Calu3 (cell line): Measurements from ENCODE around the gene ADAD2. TPM values are rescaled to one million over a fixed set of nuclear protein-coding genes. Genes with fewer than 3 reads are reported as not detected.
"Not testable (repeated sequence)": the region's sequence is repeated elsewhere in the genome, so short reads cannot be mapped to it uniquely, and the experiment has no call there.

Experiments
- BruUV-seq: library from RNA; stranded (reverse); fragments of 400-500 nt; replicated peaks from 2 replicates; lab custom pipeline; 2021; lab: Mats Ljungman, UMichigan
- CTCF ChIA-PET: fragments of 300-600 bp; sonication (Branson Sonifier 250); formaldehyde crosslinking; loops from one replicate; lab custom pipeline; 2022; ENCODE audit warnings: antibody characterized with exemption; lab: Charles Lee
- DNase-seq: peaks from one replicate; pipeline ENCODE4 v3.0.0; 2022
- H3K27ac Mint-ChIP-seq: one replicate; pipeline ENCODE4 v1.8.0; 2022; ENCODE audit warnings: mixed read lengths; ENCODE audit not compliant: unreplicated experiment
- H3K27me3 Mint-ChIP-seq: one replicate; pipeline ENCODE4 v1.8.0; 2022; ENCODE audit warnings: mixed read lengths; ENCODE audit not compliant: unreplicated experiment
- H3K36me3 Mint-ChIP-seq: one replicate; pipeline ENCODE4 v1.8.0; 2022; ENCODE audit warnings: mild to moderate bottlenecking, moderate library complexity, mixed read lengths; ENCODE audit not compliant: insufficient read depth, unreplicated experiment
- H3K4me1 Mint-ChIP-seq: one replicate; pipeline ENCODE4 v1.8.0; 2022; ENCODE audit warnings: mild to moderate bottlenecking, low read depth, mixed read lengths; ENCODE audit not compliant: unreplicated experiment
- H3K4me3 Mint-ChIP-seq: one replicate; pipeline ENCODE4 v1.8.0; 2022; ENCODE audit warnings: mild to moderate bottlenecking, low read depth, moderate library complexity, mixed read lengths; ENCODE audit not compliant: unreplicated experiment
- H3K9me3 Mint-ChIP-seq: one replicate; pipeline ENCODE4 v1.8.0; 2022; ENCODE audit warnings: low read depth, mixed read lengths; ENCODE audit not compliant: unreplicated experiment
- CTCF ChIP-seq: fragments of 200-600 bp; IDR thresholded peaks from one replicate; pipeline ENCODE4 v1.8.0; 2022; ENCODE audit warnings: antibody characterized with exemption; ENCODE audit not compliant: unreplicated experiment
- intact Hi-C: fragments of 100-400 bp; cut with micrococcal nuclease; formaldehyde crosslinking; loops from one replicate; pipeline ENCODE4 v1.10.0; 2022; ENCODE audit not compliant: unreplicated experiment
- total RNA-seq: library from RNA; stranded (reverse); gene quantifications from 2 replicates; pipeline ENCODE4 v1.2.3, GENCODE V29; 2022

Gene ADAD2
- total RNA-seq, 1 experiment from 2014 or later = not detected

DNA sequence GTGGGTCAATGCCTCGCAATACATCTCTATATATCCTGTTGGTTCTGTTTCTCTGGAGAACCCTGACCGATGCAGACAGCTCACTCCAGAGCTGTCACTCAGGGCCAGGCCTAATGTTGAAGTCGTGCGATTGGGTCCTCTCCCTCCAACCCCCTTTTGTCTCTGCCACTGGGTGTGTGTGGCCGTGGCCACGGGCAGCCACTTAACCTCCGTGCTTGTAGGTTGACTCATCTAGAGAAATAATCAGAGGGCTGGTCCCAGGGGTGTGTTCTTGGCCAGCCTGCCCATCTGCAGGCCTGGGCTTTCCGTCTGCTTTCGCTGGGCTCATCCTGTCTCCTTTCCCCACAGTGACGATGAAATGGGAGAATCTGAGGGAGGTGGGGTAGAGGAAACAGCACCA, 7.4 kb downstream of the ADAD2 start:
- no peaks in the 10 kb centered on the region for H3K9me3 Mint-ChIP-seq
- CTCF ChIA-PET = interaction anchor here (0.7 kb wide), 1 partner anchor 12 kb away, joined by 3 read pairs; the partner anchor contains the start of gene TAF1C
- H3K27ac Mint-ChIP-seq = no peak overlapping the region
- no peaks in the 10 kb centered on the region for H3K4me1 Mint-ChIP-seq
- no peak overlapping the region for H3K4me3 Mint-ChIP-seq
- H3K27me3 Mint-ChIP-seq = peaks cover 70% of the 10 kb centered on the region
- intact Hi-C loops = no loop called here
- H3K36me3 Mint-ChIP-seq = no peaks in the 10 kb centered on the region
- no peak for TF ChIP-seq CTCF
- no TSS peak for BruUV-seq
- no peak for DNase-seq

- Mint-ChIP-seq H3K9me3 (no peaks in the 10 kb centered on the region), H3K27ac (no peak overlapping the region), H3K27me3 (peaks cover 70% of the 10 kb centered on the region), H3K36me3 (no peaks in the 10 kb centered on the region), H3K4me1 (no peaks in the 10 kb centered on the region), H3K4me3 (no peak overlapping the region)
- intact Hi-C loops = no loop called here
- TF ChIP-seq CTCF = no peak
- CTCF ChIA-PET = interaction anchor here (1.0 kb wide), 1 partner anchor 9 kb away, joined by 4 read pairs; no protein-coding TSS in a partner anchor
- DNase-seq = no peak
- no TSS peak for BruUV-seq
Observed at GRCh38 chr16:84199097-84199496, 8.1 kb downstream of the ADAD2 start.

- intact Hi-C loops = no loop called here
- no peaks in the 10 kb centered on the region for H3K36me3 Mint-ChIP-seq
- CTCF ChIA-PET = interaction anchor here (1.0 kb wide), 1 partner anchor 8 kb away, joined by 4 read pairs; no protein-coding TSS in a partner anchor
Observed at GRCh38 chr16:84199861-84200260, 8.9 kb downstream of the ADAD2 start.

GRCh38 chr16:84204551-84204950, 13.6 kb downstream of the ADAD2 start:
- H3K36me3 Mint-ChIP-seq, H3K27ac Mint-ChIP-seq, DNase-seq, H3K4me3 Mint-ChIP-seq, intact Hi-C loops, H3K9me3 Mint-ChIP-seq, H3K4me1 Mint-ChIP-seq, BruUV-seq: not testable (repeated sequence)
- H3K27me3 Mint-ChIP-seq = peaks cover 64% of the 10 kb centered on the region
- CTCF ChIA-PET = interaction anchor here (1.0 kb wide), 1 partner anchor 9 kb away, joined by 3 read pairs; no protein-coding TSS in a partner anchor

More at GRCh38 chr16:84199861-84200260, 8.9 kb downstream of the ADAD2 start:
- no TSS peak for BruUV-seq
- Mint-ChIP-seq H3K4me3 (no peak overlapping the region), H3K27me3 (peaks cover 64% of the 10 kb centered on the region), H3K4me1 (no peaks in the 10 kb centered on the region), H3K27ac (no peak overlapping the region), H3K9me3 (no peaks in the 10 kb centered on the region)
- no peak for DNase-seq
- TF ChIP-seq CTCF = no peak

- DNase-seq, H3K9me3 Mint-ChIP-seq, H3K4me1 Mint-ChIP-seq, intact Hi-C loops, BruUV-seq, H3K27ac Mint-ChIP-seq, H3K4me3 Mint-ChIP-seq, H3K36me3 Mint-ChIP-seq: not testable (repeated sequence)
- CTCF ChIA-PET = interaction anchor here (1.2 kb wide), 1 partner anchor 18 kb away, joined by 3 read pairs; the partner anchor contains the start of gene TAF1C
- peaks cover 58% of the 10 kb centered on the region for H3K27me3 Mint-ChIP-seq
Observed at GRCh38 chr16:84205123-84205522, 14.2 kb downstream of the ADAD2 start.
